Hippocampal formation (tissue), 2 donors: ENCODE results near the gene CSNK2B.

Experiments
- DNase-seq, 2 donors: peaks; one replicate each; lab custom pipeline; 2025; lab: John Stamatoyannopoulos, UW

The CSNK2B gene

GRCh38 chr6:31660381-31661261 is 5.3 kb upstream of the CSNK2B start, which contains the start of gene C6orf47:
TSS of gene C6orf47 (minus strand) at chr6:31660778. CDS start at chr6:31659947, 831 bp downstream.
- DNase-seq, result peak; percentile 64 to 73

DNA sequence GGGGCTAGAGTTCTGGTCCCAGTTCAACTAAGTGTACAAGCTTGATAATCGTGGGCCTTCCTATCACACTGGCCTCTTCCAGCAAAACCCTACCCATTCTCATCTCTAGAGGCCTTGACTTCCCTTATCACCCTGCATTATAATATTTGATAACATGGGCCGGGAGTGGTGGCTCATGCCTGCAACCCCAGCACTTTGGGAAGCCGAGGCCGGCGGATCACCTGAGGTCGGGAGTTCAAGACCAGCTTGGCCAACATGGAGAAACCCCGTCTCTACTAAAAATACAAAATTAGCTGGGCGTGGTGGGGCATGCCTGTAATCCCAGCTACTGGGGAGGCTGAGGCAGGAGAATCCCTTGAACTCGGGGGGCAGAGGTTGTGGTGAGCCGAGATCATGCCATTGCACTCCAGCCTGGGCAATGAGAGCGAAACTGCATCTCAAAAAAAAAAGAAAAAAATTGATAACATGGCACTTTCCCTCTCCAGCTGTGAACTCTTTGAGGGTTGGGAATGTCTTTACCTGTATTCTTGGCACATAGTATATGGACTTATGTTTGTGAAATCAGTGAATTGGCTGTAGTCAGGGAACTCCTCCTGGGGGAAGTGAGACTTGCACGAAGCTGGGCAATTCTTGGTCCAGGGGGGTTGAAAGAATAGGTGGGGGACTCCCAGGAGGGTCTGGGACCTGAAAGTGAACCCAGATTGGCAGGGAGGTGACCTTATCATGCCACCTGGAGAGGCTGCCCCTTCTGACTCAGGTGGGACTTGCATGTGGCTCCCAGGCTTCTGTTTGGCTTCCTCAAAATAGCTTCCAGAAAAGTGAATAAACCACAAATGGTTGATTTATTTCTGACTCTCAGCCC is 4.4 kb upstream of the CSNK2B start:
- no peak for DNase-seq

GRCh38 chr6:31662124-31662723 is 3.7 kb upstream of the CSNK2B start:
- no peak for DNase-seq

DNA sequence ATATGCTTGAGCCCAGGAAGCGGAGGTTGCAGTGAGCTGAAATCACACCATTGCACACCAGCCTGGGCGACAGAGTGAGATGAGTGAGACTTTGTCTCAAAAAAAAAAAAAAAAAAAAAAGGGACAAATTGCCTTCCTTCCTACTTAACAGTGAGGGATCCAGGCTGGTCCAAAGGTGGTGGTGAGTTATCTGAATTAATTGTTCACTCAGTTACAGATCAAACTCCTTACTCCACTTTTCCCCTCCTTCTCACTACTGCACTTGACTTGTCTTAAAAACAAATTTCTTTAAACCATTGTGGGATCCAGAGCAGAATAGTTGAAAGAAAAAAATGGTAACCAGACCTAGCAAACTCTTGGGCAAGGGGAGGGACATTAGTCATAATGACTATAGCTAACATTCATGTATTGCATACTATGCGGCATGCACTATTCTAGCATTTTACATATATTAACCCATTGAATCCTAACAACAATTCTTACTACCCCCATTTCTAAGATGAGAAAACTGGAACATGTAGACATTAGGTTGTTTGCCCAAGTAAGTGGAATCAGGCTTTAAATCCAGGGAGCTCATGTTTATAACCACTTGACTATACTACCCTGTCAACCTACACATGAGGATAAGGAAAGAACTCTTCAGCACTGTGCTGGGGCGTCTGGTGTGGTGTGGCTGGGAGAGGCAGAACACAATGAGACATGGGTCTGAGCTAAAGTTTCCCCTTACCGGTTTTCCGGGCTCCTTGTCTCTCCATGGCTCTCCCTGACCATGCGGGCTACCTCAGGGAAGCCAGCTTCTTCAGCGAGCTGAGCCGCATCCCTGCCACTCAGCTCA is 2.5 kb upstream of the CSNK2B start:
- DNase-seq, result no peak

GRCh38 chr6:31663961-31664789 is 1.7 kb upstream of the CSNK2B start:
- DNase-seq, result no peak

GRCh38 chr6:31664790-31665500 is 935 bp upstream of the CSNK2B start, which contains the start of gene GPANK1:
TSS of gene GPANK1 (minus strand) at chr6:31664997. CDS start at chr6:31664478, 519 bp downstream.
- peak; percentile 83 to 93 for DNase-seq

DNA sequence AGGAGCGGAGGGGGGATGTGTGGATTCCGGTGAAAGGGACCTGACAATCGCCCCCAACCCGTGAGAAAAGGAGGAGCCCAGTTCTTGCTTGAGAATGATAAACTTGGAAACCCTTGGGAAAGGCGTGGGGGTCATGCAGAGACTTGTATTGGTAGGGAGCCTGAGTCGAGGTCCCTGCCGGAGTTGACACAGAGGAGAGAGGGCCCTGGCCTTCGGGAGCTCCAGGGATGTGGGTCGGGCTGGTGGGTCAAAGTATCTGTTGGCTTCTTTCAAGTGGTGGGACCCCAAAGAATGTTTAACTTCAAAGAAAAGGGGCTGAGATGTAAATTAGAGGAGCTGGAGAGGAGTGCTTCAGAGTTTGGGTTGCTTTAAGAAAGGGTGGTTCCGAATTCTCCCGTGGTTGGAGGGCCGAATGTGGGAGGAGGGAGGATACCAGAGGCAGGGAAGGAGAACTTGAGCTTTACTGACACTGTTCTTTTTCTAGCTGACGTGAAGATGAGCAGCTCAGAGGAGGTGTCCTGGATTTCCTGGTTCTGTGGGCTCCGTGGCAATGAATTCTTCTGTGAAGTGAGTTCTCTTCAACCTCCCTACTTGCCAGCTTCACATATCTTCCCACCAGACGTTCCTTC is 571 bp downstream of the CSNK2B start:
- DNase-seq, result no peak

DNA sequence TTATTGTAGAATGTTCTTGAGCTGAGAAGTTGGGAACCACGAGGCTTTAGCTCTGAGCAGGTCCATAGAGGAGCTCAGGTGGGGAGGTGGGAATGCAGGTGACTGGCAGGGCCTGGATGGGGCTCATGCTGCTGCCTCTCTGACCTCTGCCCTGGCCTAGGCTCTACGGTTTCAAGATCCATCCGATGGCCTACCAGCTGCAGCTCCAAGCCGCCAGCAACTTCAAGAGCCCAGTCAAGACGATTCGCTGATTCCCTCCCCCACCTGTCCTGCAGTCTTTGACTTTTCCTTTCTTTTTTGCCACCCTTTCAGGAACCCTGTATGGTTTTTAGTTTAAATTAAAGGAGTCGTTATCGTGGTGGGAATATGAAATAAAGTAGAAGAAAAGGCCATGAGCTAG is 3.8 kb downstream of the CSNK2B start, which contains the start of gene LY6G5B:
TSS of gene LY6G5B (plus strand) at position 301 of the 400 bp plus-strand sequence. CDS start 975 bp downstream, outside the sequence.
- no peak for DNase-seq

GRCh38 chr6:31676322-31676903 is 10.5 kb downstream of the CSNK2B start:
- DNase-seq, result no peak

DNA sequence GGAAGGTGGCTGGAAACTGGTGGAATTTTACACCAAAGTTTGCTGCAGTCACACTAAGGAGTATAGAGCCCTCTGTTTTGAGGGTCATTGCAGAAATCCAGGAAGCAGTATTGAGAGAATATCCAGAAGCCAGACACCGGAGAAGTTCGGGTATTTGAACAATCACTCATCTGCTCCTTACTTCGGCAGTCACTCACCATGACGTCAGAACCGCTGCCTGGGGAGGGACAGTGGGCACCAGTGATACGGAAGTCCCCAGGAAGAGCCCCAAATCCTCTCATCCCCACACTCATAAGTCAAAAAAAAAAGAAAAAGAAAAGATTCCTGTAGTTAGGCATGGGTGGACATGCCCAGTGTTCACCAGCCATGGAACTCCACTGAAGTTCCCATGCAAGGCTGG is 11.0 kb downstream of the CSNK2B start:
- DNase-seq, result no peak

- no peak for DNase-seq
These were observed 12.1 kb downstream of the CSNK2B start for GRCh38 chr6:31677955-31678354.

- DNase-seq, result peak; percentile 63 to 83
These were observed 14.6 kb downstream of the CSNK2B start, which contains the start of gene LY6G5C for GRCh38 chr6:31680226-31681134. TSS of gene LY6G5C (minus strand) at chr6:31681067. CDS start at chr6:31680373, 694 bp downstream.

GRCh38 chr6:31681135-31681671 is 15.3 kb downstream of the CSNK2B start:
- peak in 1 of 2 donors; percentile 23 for DNase-seq

- no peak for DNase-seq
These were observed 17.7 kb downstream of the CSNK2B start for GRCh38 chr6:31683591-31683990.

GRCh38 chr6:31686483-31686882 is 20.6 kb downstream of the CSNK2B start:
- DNase-seq, result no peak

DNA sequence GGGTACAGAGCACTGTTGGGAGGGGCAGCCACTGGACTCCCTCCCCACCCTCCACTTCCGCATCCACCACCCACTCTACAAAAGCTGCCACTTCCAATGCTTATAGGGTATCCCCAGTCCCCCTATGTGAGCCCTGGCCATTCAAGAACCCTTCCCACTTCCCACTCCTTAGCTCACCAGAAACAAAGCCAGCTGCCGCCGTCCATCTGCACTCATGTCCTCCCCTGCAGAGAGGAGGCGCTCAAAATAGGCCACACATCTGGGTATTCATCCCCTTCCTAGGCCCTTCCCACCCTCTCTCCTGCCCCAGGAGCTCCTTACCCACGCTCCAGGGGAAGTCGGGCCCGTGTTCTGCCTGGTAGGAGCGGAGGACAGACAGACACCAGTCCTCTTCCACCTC is 21.4 kb downstream of the CSNK2B start:
- no peak for DNase-seq
